MCF 10A (cell line): Measurements from ENCODE around the gene TPST1. TPM values are rescaled to one million over a fixed set of nuclear protein-coding genes. Genes with fewer than 3 reads are reported as not detected.
"Not testable (repeated sequence)": the region's sequence is repeated elsewhere in the genome, so short reads cannot be mapped to it uniquely, and the experiment has no call there.

Source experiments
- BruUV-seq: library from RNA; stranded (reverse); fragments of 400-500 nt; replicated peaks from 2 replicates; lab custom pipeline; 2021; lab: Mats Ljungman, UMichigan
- CTCF ChIA-PET: fragments of 300-600 bp; sonication (Branson Sonifier 250); formaldehyde crosslinking; extraction: SDS; loops from one replicate; lab custom pipeline; 2021; ENCODE audit warnings: antibody characterized with exemption, inconsistent platforms; lab: Yijun Ruan, JAX
- POLR2A ChIA-PET: fragments of 300-600, 350-650 bp; sonication (Branson Sonifier 250); formaldehyde crosslinking; extraction: SDS; loops from one replicate; lab custom pipeline; 2020; ENCODE audit warnings: antibody characterized with exemption, inconsistent platforms; lab: Yijun Ruan, JAX
- DNase-seq: peaks from one replicate; pipeline ENCODE4 v3.0.0-alpha.2; 2018; ENCODE audit not compliant: unreplicated experiment
- H3K27ac Mint-ChIP-seq: one replicate; pipeline ENCODE4 v1.8.0; 2022; ENCODE audit warnings: mild to moderate bottlenecking, low read depth, mixed read lengths; ENCODE audit not compliant: unreplicated experiment
- H3K27me3 Mint-ChIP-seq: one replicate; pipeline ENCODE4 v1.8.0; 2022; ENCODE audit warnings: mixed read lengths; ENCODE audit not compliant: insufficient read depth, unreplicated experiment
- H3K36me3 Mint-ChIP-seq: one replicate; pipeline ENCODE4 v1.8.0; 2022; ENCODE audit warnings: mild to moderate bottlenecking, moderate library complexity, mixed read lengths; ENCODE audit not compliant: insufficient read depth, unreplicated experiment
- H3K4me1 Mint-ChIP-seq: one replicate; pipeline ENCODE4 v1.8.0; 2022; ENCODE audit warnings: mixed read lengths; ENCODE audit not compliant: insufficient read depth, unreplicated experiment
- H3K4me3 Mint-ChIP-seq: one replicate; pipeline ENCODE4 v1.8.0; 2022; ENCODE audit warnings: mild to moderate bottlenecking, moderate library complexity, mixed read lengths; ENCODE audit not compliant: unreplicated experiment
- H3K9me3 Mint-ChIP-seq: one replicate; pipeline ENCODE4 v1.8.0; 2022; ENCODE audit warnings: mixed read lengths; ENCODE audit not compliant: unreplicated experiment
- CTCF ChIP-seq: fragments of 200-600 bp; IDR thresholded peaks from one replicate; pipeline ENCODE4 v1.8.0; 2022; ENCODE audit warnings: antibody characterized with exemption, mild to moderate bottlenecking; ENCODE audit not compliant: unreplicated experiment
- intact Hi-C: fragments of 100-400 bp; cut with micrococcal nuclease; formaldehyde crosslinking; loops from 2 replicates; pipeline ENCODE4 v1.14.1; 2022
- total RNA-seq: library from RNA; stranded (reverse); gene quantifications from 2 replicates; pipeline ENCODE4 v1.2.3, GENCODE V29; 2022

TPST1 gene
- total RNA-seq, 1 experiment from 2014 or later = 3.2 TPM

GRCh38 chr7:66221442-66221841, 16.3 kb downstream of the TPST1 start:
- ChIA-PET POLR2A (no interaction called here), CTCF (interaction anchor here (1.2 kb wide), 1 partner anchor 10 kb away, joined by 3 read pairs; no protein-coding TSS in a partner anchor)
- intact Hi-C loops = no loop called here
- H3K9me3 Mint-ChIP-seq = no peaks in the 10 kb centered on the region
- H3K4me3 Mint-ChIP-seq = no peak overlapping the region
- H3K27me3 Mint-ChIP-seq = no peaks in the 10 kb centered on the region
- DNase-seq = no peak
- no peaks in the 10 kb centered on the region for H3K36me3 Mint-ChIP-seq
- no TSS peak for BruUV-seq
- TF ChIP-seq CTCF = no peak
- H3K4me1 Mint-ChIP-seq = peaks cover 5% of the 10 kb centered on the region
- no peak overlapping the region for H3K27ac Mint-ChIP-seq

GRCh38 chr7:66227808-66228207, 22.7 kb downstream of the TPST1 start:
- Mint-ChIP-seq H3K4me3 (no peak overlapping the region), H3K27ac (no peak overlapping the region), H3K36me3 (no peaks in the 10 kb centered on the region), H3K9me3 (no peaks in the 10 kb centered on the region), H3K27me3 (no peaks in the 10 kb centered on the region), H3K4me1 (no peaks in the 10 kb centered on the region)
- ChIA-PET POLR2A (no interaction called here), CTCF (interaction anchor here (0.8 kb wide), 1 partner anchor 31 kb away, joined by 3 read pairs; no protein-coding TSS in a partner anchor)
- DNase-seq = no peak
- intact Hi-C loops = no loop called here
- BruUV-seq = no TSS peak
- no peak for TF ChIP-seq CTCF

GRCh38 chr7:66231326-66232216, 26.4 kb downstream of the TPST1 start:
- CTCF ChIA-PET = interaction anchor here (0.9 kb wide), 1 partner anchor 10 kb away, joined by 3 read pairs; no protein-coding TSS in a partner anchor
- BruUV-seq, H3K9me3 Mint-ChIP-seq, intact Hi-C loops, H3K4me3 Mint-ChIP-seq, H3K36me3 Mint-ChIP-seq, H3K4me1 Mint-ChIP-seq, H3K27ac Mint-ChIP-seq, H3K27me3 Mint-ChIP-seq, DNase-seq, POLR2A ChIA-PET: not testable (repeated sequence)

- no peak for TF ChIP-seq CTCF
- no peak for DNase-seq
- Mint-ChIP-seq H3K4me1 (no peaks in the 10 kb centered on the region), H3K9me3 (no peaks in the 10 kb centered on the region), H3K27me3 (no peaks in the 10 kb centered on the region), H3K36me3 (no peaks in the 10 kb centered on the region), H3K27ac (no peak overlapping the region), H3K4me3 (no peak overlapping the region)
- CTCF ChIA-PET = interaction anchor here (1.0 kb wide), 1 partner anchor 12 kb away, joined by 3 read pairs; no protein-coding TSS in a partner anchor
- no TSS peak for BruUV-seq
- POLR2A ChIA-PET = interaction anchor here (0.6 to 0.8 kb wide), 2 partner anchors 64 to 113 kb away, joined by 3 read pairs; no protein-coding TSS in a partner anchor
- intact Hi-C loops = no loop called here
These were observed 28.5 kb downstream of the TPST1 start for GRCh38 chr7:66233638-66234037.
